Airway epithelial cell (primary cell): ENCODE results near the gene WDR49. TPM values are rescaled to one million over a fixed set of nuclear protein-coding genes. Genes with fewer than 3 reads are reported as not detected.

Source experiments
- total RNA-seq: library from RNA; depleted of rRNA; stranded (reverse); fragments of >200 nt; gene quantifications from 2 replicates; pipeline ENCODE4 v1.2.3, GENCODE V29; 2015

Gene WDR49
- total RNA-seq, result not detected in 2 replicates

DNA sequence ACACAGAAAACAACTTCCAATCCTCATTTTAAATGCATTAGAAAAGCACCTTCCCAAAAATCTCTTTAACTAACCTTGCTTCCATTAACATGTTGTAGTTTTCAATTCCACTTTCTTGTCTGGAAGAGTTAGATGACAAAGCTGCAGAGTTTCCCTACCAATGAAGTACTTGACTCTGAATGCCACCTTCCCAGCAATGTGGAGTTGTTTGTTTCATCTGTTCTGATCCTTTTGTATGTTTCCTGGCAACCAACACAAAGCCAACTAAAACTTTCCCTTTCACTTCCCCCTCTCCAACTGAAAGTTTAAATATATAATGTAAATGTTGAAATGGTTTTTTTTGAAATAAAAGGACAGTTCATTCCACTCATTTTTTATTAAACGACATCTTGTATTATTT is at the start of gene WDR49:
TSS of gene WDR49 (minus strand) at position 183 of the 400 bp plus-strand sequence. CDS start 517 bp downstream, outside the sequence.

DNA sequence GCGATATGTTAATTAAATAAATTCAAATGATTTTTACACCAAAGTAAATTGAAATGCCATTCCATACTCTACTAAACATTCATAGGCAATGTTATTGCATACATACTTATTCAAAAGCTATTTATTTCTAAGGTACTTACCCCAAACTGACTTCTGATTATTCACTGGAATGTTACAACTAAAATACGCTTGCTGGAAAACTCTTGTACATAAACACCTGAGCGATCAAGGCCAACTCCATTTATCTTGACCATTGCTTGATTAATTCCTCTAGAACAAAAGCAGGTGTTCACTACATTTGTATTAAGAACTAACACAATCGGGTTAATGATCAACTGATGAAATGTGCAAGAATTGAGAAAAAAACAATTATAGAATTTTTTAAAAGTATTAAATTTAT is 179.9 kb downstream of the WDR49 start, which contains the start of gene SERPINI2:
TSS of gene SERPINI2 (minus strand) at position 180 of the 400 bp plus-strand sequence. CDS start 2,208 bp downstream, outside the sequence.

Other genes with a start within 250 kb of the WDR49 start
- not detected in 2 replicates for gene SERPINI2, start 179.9 kb downstream of the WDR49 start, total RNA-seq
- gene PDCD10, start 81.0 kb upstream of the WDR49 start, total RNA-seq, result 72.1 and 97.5 TPM in 2 replicates
- gene SERPINI1, start 81.8 kb upstream of the WDR49 start, total RNA-seq, result 3.8 and 4.6 TPM in 2 replicates